KG1 (cell line): ENCODE measurements around the gene GLYAT.

ENCODE experiments used
- DNase-seq: peaks from one replicate; lab custom pipeline; 2025; lab: John Stamatoyannopoulos, UW

The GLYAT gene, protein sequence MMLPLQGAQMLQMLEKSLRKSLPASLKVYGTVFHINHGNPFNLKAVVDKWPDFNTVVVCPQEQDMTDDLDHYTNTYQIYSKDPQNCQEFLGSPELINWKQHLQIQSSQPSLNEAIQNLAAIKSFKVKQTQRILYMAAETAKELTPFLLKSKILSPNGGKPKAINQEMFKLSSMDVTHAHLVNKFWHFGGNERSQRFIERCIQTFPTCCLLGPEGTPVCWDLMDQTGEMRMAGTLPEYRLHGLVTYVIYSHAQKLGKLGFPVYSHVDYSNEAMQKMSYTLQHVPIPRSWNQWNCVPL

DNA sequence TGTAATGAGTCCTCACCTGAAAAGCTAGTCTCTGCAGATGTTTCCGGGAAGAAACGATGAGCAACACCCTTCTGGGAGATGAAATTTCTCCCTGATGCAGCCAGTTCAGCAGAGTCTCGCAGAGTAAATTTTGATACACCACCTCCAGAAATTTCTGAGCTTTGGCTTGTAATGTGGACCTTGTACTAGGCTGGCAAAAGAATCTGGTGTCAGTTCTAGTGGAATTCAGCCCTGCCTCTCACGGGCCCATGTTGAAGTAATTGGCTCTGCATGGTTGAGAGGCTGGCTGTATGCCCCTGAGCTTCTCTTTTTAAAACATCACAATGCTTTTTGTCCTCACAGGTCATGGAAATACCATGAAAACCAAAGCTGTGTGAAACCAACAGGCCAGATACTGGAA lies at the start of gene GLYAT:
GLYAT (minus strand) TSS at position 125 of the 400 bp plus-strand sequence. CDS start 7,447 bp downstream, outside the sequence.
- DNase-seq, result no peak

DNA sequence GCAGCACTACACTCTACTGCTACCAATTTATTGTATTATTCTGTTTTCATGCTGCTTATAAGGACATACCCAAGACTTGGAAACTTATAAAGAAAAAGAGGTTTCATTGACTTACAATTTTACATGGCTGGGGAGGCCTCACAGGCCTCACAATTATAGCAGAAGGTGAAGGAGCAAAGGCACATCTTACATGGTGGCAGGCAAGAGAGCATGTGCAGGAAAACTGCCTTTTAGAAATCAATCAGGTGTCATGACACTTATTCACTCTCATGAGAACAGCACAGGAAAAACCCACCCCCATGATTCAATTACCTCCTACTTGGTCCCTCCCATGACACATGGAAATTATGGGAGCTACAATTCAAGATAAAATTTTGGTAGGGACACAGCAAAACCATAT lies 49.6 kb upstream of the GLYAT start:
- no peak for DNase-seq

DNA sequence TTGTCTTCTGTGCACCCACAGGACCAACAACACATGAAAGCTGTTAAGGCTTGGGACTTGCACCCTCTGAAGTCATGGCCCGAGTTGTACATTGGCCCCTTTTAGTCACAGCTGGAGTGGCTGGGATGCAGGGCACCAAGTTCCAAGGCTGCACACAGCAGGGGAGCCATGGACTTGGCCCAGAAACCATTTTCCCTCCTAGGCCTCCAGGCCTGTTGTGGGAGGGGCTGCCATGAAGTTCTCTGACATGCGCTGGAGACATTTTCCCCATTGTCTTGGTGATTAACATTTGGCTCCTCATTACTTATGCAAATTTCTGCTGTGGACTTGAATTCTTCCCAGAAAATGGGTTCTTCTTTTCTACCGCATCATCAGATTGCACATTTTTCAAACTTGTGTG lies 48.8 kb upstream of the GLYAT start:
- no peak for DNase-seq

DNA sequence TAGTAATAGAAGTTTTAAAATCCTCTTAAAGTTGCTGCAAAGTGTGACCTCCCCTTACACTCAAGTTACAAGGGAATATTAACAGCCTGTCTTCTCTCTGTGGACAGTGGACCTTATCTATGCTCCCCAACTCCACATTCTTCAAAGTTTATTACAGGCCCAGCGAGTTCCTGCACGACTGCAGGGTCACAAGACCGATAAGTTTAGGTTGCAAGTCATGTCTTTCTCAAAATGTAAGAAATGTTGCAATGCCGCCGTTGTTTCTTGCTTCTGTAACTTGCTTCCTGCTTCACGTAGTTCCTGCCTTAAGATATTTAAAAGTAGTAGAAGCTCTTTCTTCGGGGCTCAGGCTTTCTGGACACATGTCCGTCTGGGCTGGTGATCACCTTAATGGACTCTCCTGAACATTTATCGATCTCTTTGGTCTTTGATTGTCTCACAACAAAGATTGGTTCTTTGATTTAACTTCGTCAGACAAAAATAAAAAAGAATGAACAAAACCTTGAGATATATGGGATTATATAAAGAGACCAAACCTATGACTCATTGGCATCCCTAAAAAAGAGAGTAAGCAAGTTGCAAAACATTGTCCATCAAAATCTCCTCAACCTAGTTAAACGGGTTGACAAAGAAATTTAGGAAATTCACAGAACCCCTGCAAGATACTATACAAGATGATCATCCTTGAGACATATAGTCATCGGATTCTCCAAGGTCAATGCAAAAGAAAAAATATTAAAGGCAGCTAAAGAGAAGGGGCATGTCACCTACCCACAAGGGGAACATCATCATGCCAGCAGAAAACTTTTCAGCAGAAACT lies 45.4 kb upstream of the GLYAT start:
- no peak for DNase-seq

DNA sequence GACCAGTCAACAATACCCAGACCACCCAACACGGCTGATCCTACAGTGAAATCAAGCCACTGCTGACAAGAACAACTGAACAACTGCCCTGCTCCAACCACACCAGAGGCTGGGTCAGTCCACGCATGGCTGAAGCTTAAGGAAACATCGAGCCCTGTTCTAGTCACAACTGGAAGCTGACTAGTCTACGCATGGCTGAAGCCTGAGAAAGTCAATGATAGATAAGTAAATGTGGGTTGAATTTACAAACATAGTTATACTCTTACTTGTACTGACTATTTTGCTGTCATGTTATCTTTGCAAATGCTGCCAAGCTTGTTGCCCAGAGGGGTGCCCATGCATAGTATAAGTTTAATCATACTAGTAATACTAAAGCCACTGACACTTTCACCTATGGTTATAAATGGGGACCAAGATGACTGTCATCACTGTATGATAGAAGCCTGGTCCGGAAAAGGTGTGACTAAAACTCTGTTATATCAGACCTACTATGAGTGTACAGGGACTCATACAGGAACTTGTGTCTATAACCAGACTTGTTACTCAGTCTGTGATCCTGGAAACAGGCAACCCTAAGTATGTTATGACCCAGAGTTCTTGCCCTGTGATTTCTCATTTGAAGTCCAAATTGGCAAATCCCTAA lies 43.4 kb upstream of the GLYAT start:
- DNase-seq, result no peak

DNA sequence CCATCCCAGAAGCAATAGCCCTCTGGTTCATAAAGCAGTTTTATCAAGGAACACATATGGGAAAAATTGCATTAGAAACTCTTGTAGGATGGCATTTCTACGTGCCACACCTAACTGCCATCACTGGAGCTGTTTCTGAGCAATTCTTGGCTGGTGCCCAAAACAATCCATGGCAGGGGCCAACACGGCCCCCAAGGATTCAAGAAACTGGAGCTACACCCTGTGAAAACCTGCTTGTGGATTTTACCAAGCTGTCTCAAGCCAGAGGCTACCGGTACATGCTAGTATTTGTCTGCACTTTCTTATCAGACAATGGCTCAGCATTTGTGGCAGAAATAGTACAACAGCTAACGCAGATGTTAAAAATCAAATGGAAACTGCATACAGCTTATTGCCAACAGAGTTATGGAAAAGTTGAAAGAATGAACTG lies 42.4 kb upstream of the GLYAT start:
- DNase-seq, result no peak

DNA sequence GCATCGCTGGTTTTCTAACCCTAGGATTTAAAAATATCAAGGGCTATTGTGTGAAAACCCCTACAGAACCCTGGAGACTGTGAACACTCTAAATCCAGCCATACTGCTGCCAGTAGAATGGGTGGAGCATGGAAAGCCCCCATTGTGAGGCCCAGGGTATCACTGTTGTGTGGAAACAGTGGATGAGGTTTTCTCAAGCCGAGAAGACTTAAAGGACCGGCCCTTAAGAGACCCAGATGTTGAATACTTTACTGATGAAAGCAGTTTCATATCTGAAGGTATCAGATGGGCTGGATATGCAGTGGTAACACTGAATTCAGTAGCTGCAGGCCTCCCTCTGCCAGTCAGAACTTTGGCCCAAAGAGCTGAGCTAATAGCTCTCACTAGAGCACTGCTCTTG lies 41.6 kb upstream of the GLYAT start:
- DNase-seq, result no peak

DNA sequence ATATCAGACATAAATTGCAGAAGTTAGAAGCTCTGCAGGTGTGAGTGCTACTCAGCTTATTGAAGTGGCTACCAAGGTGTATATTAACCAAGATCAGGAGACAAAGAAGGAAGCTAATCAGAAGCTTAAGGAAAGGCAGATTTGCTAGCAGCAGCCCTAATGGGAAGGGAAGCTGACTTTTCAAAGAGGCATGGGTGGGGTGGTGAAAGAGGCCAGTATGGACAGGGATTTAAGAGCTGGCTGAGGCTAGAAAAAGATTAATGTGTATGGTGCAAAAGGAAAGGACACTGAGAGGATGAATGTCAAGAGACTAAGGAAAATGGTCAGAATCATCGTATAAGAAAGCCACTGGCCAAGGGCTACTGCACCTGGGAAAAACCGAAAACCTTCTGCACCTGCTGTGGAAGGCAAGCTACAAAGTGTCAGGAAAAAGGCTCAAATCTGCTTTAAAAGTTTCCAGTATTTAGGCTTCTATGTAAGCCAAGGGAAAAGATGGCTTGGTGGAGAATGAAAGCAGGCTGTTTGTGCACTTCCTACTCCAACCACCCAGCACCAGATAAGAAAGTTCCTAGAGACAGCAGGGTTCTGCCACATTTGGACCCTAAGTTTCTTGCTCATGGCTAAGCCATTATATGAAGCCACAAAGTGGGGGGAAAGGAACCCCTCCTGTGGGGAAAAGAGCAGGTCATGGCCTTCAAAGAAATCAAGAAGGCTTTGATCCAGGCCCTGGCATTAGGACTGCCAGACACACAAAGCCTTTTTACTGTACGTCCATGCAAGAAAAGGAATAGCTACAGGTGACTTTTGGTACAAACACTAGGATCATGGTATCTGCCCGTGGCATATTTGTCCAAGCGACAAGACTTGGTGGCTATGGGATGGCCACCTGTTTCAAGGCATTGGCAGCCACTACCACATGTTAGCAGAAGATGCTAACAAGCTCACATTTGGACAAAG lies 40.9 kb upstream of the GLYAT start:
- no peak for DNase-seq

DNA sequence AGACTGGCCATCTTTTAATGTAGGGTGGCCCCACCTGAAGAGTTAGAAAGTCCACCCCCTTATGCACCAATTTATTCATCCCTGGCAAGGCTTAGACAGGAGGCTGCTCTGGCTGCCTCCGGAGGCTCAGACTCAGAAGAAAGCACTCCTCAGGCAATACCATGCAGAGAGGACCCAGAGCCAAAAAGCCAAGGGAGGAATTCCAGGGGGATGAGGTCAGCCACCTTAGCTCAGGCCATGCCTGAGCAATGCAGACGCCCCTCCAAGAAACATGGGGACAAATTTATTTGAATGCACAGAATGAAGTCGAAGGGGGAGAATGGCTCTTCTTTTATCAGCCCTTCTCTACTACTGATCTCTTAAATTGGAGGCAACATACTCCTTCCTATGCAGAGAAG lies 39.7 kb upstream of the GLYAT start:
- no peak for DNase-seq

DNA sequence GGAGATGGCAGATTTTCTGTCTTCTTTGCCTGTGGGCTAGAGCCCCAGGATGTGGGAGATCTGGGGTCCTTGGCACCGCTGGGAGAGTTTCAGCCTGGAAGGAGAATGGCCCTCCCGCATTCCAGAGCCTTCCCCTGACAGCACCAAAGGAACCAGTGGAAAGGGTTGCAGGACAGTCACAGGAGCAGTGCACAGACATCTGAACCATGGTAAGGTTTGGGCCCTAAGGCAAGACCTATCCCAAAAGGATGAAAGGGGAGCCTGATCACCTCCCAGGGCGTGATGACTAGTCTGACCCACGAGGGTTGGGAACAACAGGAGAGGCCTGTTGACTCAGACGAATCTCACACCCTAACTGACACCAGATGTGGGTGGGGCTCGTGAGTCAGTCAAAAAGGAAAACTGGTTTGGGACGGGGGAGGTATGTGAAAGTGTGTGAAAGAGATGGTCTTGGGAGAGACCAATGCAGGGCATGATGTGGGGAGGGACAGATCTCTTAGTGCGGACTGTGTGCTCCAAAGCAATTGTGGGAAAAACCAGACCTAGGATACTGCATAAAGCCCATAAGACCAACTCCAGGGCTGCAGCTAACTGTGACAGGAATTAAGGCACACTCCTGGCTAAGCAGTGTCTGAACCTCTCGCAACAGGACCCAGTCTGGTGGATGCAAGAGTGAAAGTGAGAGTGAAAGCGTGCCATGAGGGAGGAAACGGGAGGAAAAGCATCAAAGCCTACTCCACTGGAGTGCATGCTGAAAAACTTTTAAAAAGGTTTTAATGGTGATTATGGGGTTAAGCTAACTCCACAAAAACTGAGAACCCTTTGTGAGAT lies 39.1 kb upstream of the GLYAT start:
- DNase-seq, result no peak

DNA sequence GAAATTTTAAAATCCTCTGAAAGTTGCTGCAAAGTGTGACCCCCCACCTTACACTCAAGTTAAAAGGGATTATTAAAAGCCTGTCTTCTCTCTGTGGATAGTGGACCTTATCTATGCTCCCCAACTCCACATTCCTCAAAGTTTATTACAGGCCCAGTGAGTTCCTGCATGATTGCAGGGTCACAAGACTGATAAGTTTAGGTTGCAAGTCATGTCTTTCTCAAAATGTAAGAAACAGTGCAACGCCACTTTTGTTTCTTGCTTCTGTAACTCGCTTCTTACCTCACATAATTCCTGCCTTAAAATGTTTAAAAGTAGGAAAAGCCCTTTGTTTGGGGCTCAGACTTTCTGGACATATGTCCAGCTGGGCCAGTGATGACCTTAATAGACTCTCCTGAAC lies 38.4 kb upstream of the GLYAT start:
- no peak for DNase-seq

DNA sequence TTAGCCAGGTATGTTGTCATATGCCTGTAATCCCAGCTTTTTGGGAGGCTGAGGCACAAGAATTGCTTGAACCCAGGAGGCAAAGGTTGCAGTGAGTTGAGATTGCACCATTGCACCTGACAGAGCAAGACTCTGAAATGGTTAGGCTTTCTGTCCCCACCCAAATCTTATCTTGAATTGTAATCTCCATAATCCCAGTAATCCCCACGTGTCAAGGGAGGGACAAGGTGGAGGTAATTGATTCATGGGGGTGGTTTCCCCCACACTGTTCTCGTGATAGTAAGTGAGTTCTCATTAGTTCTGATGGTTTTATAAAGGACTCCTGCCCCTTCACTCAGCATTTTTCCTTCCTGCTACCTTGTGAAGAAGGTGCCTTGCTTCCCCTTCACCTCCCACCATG lies 37.6 kb upstream of the GLYAT start:
- no peak for DNase-seq

DNA sequence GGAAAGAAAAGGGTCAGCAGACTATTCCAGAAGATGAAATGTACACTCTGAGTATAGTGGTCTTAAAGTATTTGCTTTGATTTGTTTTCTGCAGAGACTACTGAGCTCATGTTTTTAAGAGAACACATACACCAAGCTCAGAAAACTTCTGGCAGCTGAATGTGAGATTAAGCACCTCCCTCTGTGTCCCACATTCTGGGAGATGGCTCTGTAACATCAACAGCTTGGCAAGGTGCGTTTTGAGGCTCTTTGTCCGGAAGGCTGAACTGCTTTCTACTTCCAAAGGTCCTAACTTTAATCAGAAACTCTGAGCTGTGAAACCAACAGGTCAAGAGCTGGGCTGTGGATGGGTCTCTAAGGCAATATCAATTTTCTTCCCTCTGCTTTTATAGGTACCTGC lies 36.4 kb upstream of the GLYAT start:
- DNase-seq, result no peak

DNA sequence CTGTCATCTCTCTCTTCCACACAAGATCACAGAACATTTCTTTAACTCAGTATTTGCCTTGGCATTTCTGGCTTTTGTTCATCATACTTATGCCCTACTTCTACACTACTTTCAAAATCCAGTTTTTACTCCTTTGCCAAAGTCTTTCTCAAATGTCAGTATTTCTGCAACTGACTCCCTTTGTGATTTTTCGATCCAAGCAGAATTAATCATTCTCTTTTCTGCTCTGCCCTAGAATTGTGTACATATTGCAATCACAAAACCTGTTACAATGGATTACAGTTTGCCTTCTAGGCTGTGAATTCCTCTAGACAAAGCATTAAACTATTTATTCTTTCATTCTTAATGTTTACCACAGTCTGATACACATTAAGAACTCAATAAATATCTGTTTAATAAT lies 33.3 kb upstream of the GLYAT start:
- no peak for DNase-seq

DNA sequence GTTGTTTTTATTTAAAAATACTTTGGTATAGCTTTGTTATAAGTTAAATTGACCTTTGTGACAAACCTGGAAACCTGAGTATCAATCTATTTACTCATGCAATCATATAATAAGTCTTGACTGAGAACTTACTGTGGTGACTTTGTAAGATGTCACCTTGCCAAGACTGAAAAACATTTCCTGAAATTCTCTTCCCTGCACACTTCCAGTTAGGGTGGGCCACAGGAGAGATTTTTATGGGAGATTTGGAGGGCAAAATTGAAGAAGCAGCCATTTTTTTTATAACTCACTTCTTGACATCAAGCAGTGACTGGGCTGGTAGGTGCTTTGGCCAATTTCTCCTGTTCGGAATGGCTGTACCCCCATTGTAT lies 31.4 kb upstream of the GLYAT start:
- no peak for DNase-seq

DNA sequence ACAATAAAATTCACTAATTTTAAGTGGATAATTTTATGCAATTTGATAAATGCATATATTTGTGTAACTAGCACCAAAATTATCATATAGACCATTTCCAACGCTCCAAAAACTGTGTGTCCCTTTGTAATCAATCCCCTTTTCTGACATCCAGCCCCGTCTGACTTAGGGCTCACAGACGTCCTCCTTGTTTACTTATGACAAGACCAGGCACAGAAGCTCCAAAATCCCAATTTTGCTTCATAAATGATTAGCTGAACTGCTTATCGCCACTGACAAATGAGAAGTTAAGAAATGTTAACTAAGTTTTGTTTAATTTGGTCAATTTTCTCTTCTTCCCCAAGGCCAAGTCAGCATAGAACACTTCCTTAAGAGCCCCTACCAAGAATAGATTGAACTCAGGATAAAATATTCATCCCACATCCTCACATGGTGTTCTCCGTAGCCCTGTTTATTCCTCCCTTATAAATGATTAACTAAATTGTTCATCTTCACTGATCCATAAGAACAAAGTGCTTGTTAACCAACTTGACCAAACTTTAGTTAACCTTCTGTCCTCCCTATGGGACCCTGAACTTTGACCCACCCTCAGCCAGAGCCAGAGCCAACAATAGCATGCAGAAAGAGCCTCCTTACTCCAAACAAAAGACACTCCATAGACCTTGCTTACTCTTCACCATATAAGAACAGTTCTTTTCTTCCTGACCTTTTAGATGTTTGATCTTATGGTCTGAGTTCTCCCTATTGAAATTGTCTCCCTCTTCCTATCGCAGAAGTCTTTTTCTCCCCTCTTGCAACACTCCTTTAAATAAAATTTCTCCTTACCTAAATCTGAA lies 30.8 kb upstream of the GLYAT start:
- no peak for DNase-seq

DNA sequence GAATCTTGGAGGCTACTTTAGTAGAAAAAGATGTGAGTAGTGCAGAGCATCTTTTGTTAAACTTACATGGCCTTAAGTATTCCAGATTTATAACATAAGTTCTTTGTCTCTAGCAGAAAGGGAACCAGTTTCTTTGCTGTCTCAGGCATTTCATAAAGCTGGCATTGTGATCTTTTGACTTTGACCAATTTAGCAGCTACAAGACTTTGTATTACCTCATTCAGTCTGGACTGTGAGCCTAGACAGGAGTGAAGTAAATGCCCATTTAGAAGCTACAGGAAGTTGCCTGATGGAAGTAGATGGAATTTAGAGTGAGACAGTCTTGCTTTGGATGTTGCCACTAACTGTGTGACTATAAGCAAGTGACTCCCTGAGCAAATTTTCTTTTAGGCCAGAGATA lies 25.7 kb upstream of the GLYAT start:
- DNase-seq, result no peak

DNA sequence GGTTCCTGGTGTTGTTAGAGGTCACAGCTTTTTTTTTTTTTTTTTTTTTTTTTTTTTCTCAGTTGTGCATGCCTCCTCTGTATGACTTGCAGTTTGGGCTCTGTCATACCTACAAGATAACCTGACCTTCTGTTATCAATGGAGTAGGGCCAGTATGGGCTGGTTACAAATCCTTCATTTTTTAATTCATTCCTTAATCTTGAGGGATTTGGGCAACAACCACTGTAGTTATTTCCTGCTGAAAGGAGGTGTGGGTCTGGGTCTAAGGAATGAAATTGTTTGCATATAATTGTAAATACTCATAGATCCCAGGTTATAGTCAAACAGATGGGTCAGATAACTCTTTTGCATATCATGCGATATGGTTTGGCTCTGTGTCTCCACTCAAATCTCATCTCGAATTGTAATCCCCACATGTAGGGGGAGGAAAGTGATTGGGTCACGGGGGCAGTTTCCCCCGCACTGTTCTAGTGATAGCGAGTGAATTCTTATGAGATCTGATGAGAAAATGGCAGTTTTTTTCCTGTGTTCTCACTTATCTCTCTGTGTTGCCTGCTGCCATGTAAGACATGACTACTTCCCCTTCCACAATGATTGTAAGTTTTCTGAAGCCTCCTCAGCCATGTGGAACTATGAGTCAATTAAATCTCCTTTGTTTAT lies 14.1 kb upstream of the GLYAT start:
- DNase-seq, result no peak

DNA sequence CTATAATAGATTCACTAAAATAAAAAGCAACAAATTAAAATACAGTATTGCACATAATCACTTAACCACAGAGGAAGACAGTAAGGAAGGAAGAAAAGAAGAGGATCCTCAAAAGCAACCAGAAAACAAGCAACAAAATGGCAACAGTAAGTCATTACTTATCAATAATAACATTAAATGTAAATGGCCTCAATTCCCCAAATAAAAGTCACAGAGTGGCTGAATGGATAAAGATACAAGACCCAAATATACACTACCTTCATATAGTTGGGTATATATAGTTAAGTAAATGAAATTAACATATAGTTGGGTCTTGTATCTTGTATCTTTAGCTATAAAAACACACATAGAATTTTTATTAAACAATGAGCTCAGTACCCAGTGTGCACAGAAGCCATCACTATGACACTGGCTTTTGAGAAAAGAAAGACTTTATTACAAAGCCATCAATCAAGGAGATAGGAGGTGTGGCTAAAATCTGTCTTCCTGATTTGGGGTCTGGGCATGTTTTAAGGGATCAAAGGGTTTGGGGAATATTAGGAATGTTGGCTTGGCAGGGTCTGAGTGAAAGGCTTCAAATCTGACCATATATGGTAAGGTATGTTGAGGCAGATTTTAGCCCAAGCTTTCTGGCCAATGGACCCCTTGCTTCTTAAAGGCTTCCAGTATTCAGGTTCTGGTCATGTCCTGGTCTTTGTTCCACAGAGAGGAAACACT lies 13.4 kb upstream of the GLYAT start:
- no peak for DNase-seq
